Sigmoid colon (tissue), 7 donors: ENCODE measurements around the gene PRAC1. TPM values are rescaled to one million over a fixed set of nuclear protein-coding genes. Genes with fewer than 3 reads are reported as not detected.
A peak's percentile ranks its signal among the peaks of the same experiment; 100 is the strongest.
"Not testable (repeated sequence)": the region's sequence is repeated elsewhere in the genome, so short reads cannot be mapped to it uniquely, and the experiment has no call there.

ENCODE experiments used
- DNase-seq: peaks from one replicate; pipeline ENCODE4 v3.0.0-alpha.2; 2019
- H3K27ac ChIP-seq, 4 donors: fragments of 200-600 bp; sonication (generic); one replicate each; pipeline ENCODE4 v1.5.1; 2016 to 2019; ENCODE audit warnings: mild to moderate bottlenecking in 1 of 4
- H3K27me3 ChIP-seq, 3 donors: fragments of 200-600 bp; sonication (generic); one replicate each; pipeline ENCODE4 v1.5.1; 2019; ENCODE audit warnings: mild to moderate bottlenecking in 1 of 3
- H3K36me3 ChIP-seq, 4 donors: fragments of 200-600 bp; sonication (generic); one replicate each; pipeline ENCODE4 v1.5.1; 2016 to 2019
- H3K4me1 ChIP-seq, 4 donors: fragments of 200-600 bp; sonication (generic); one replicate each; pipeline ENCODE4 v1.5.1; 2017 to 2019
- H3K4me3 ChIP-seq, 4 donors: fragments of 200-600 bp; sonication (generic); one replicate each; pipeline ENCODE4 v1.5.1; 2017 to 2019; ENCODE audit warnings: mild to moderate bottlenecking in 2 of 4, moderate library complexity in 1 of 4
- H3K9me3 ChIP-seq, 4 donors: fragments of 200-600 bp in 3 of 4; sonication (generic) in 3 of 4; one replicate each; pipeline versions ENCODE4 v1.5.1 to v1.6.1; 2013 to 2019
- EP300 ChIP-seq, 4 donors: sonication (generic); formaldehyde crosslinking; IDR thresholded peaks; one replicate each; pipeline ENCODE4 v1.6.1; 2017; ENCODE audit warnings: antibody characterized with exemption in 4 of 4
- POLR2A ChIP-seq, 2 donors: fragments of 450-650 bp; IDR thresholded peaks; one replicate each; pipeline ENCODE4 v1.6.1; 2016; ENCODE audit warnings: antibody characterized with exemption in 2 of 2, mild to moderate bottlenecking in 2 of 2, moderate library complexity in 2 of 2
- POLR2AphosphoS5 ChIP-seq, 4 donors: sonication (generic); formaldehyde crosslinking; IDR thresholded peaks; one replicate each; pipeline ENCODE4 v1.6.1; 2017; ENCODE audit warnings: antibody characterized with exemption in 4 of 4
- WGBS, 2 donors: extraction: QIAGEN DNeasy Blood & Tissue Kit; methylation state at CpG; one replicate each; pipeline ENCODE4 v1.1.7; 2013; 5-methylcytosine and 5-hydroxymethylcytosine counted together
- intact Hi-C: fragments of 100-400 bp; cut with DNase I; formaldehyde crosslinking; loops from one replicate; pipeline ENCODE4 v1.15.1; 2023
- polyA plus RNA-seq, 3 donors: library from polyadenylated mRNA; stranded (reverse); fragments of 200-250 nt; gene quantifications; one replicate each; pipeline ENCODE4 v1.2.3, GENCODE V29; 2013
- total RNA-seq, 4 donors: library from RNA; depleted of rRNA; stranded (reverse); fragments of >200 nt; gene quantifications; one replicate each; pipeline ENCODE4 v1.1.0, GENCODE V29; 2016
- TF ChIP-seq, protein P1 (sequence below), 4 experiments: fragments of 450-650 bp in 3 of 4; fragments of 200-600 bp in 1 of 4; IDR thresholded peaks; one replicate each; pipeline ENCODE4 v1.5.1; 2016 to 2019; ENCODE audit warnings: antibody characterized with exemption in 4 of 4, mild to moderate bottlenecking in 3 of 4, moderate library complexity in 2 of 4
- donor health status: healthy with polysubstance abuse.
- donor health status: Bipolar disorder and iron deficiency.
- donor health status: healthy.

Gene PRAC1
- total and polyA plus RNA-seq, 7 donors: 9.1 to 572 (median 388) TPM; not detected in 2

DNA sequence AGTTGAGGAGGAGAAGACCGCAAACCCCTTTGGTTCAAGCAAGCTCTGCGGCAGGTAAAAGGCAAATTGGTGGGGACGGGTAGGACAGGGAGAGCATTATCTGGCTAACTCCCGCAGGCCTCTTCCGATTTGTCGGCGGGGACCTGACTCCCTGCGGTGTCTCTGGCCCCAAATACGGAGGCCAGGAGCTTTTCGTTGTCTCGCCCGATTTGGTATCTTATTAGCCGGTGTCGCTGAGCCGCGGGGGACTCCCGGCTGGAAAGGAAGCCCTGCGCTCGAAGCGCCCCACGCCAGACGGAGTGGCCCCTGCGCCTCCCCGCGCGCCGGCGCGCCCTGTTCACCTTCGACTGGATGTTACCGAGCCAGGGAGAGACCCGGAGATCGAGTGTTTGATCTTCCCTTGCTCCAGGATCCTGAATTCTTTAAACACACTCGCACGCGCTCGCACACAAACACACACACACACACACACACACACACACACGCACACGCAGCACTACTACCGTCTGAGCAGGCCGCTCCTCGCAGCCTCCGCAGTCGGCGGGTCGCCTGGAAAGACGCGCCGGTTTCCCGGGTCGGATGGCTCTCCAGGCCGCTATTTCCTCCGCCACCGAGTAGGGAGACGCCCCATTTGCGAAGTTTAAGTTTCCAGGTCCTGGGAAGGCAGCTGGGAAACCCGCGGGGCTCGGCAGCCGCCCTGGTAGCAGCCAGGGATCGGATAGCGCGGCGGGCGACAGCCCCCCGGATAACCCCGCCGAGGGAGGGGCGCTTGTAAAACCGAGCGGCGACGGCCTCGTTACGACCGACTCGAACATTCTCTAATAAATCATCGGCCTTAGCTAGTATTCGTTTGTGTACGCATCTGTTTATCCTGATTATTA is 3.3 kb downstream of the PRAC1 start:
- WGBS, 2 donors: 3 to 4% methylated on average over 80 of the region's 80 CpGs
- Histone ChIP-seq H3K27me3 (peaks cover 68 to 97% (median 94%) of the 10 kb centered on the region in 3 donors), H3K4me3 (peak overlapping the region in 2 of 4 donors; percentile 8 to 16), H3K9me3 (no peaks in the 10 kb centered on the region), H3K36me3 (no peaks in the 10 kb centered on the region), H3K27ac (peak overlapping the region in 2 of 4 donors; percentile 34 to 49), H3K4me1 (peaks cover 0 to 32% (median 28%) of the 10 kb centered on the region in 4 donors)
- intact Hi-C loops: loop anchor here (2.0 to 5.0 kb wide), 2 partner anchors 30 to 102 kb away; partner anchors contain the start of gene HOXB8
- peak; percentile 54 for DNase-seq
- TF ChIP-seq POLR2A (IDR thresholded peaks at IDR 0.05): no peak
- peak in 2 of 4 donors; percentile 52 to 69 for TF ChIP-seq POLR2AphosphoS5 (IDR thresholded peaks at IDR 0.05)

DNA sequence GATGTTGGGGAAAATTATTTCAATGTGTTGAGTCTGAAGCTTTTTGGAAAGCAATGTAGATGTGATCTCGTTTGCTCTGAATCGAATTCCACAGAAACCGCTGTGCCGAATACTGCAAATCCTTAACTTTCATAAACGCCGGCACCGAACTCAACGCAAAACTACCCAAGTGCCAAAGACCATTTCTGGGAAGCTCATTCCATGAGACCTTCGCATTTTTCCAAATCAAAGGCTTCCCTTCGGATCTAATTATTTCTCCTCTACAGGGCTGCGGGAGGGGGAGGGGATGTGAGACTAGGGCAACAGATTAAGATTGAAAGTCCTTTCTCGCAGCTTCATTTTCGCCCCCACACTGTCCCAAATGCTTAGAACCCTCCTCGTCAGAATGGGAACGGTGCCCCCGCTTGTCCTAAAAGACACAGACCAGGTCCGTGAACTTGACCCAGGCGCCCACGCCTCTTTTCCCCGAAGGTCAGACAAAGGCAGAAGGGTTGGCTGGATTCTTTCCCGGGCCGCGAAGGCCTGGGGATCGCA is 4.0 kb downstream of the PRAC1 start:
- Histone ChIP-seq H3K36me3 (no peaks in the 10 kb centered on the region), H3K4me1 (peaks cover 0 to 24% (median 21%) of the 10 kb centered on the region in 4 donors), H3K4me3 (peak overlapping the region in 2 of 4 donors; percentile 8 to 16), H3K27ac (peak overlapping the region in 2 of 4 donors; percentile 34 to 49), H3K27me3 (peaks cover 62 to 97% (median 93%) of the 10 kb centered on the region in 3 donors), H3K9me3 (no peaks in the 10 kb centered on the region)
- WGBS, 2 donors: 9 to 21% methylated on average over 24 of the region's 24 CpGs
- peak; percentile 42 for DNase-seq
- TF ChIP-seq POLR2AphosphoS5 (IDR thresholded peaks at IDR 0.05) (no peak), POLR2A (IDR thresholded peaks at IDR 0.05) (no peak), EP300 (IDR thresholded peaks at IDR 0.05) (no peak)
- TF ChIP-seq, protein P1, sequence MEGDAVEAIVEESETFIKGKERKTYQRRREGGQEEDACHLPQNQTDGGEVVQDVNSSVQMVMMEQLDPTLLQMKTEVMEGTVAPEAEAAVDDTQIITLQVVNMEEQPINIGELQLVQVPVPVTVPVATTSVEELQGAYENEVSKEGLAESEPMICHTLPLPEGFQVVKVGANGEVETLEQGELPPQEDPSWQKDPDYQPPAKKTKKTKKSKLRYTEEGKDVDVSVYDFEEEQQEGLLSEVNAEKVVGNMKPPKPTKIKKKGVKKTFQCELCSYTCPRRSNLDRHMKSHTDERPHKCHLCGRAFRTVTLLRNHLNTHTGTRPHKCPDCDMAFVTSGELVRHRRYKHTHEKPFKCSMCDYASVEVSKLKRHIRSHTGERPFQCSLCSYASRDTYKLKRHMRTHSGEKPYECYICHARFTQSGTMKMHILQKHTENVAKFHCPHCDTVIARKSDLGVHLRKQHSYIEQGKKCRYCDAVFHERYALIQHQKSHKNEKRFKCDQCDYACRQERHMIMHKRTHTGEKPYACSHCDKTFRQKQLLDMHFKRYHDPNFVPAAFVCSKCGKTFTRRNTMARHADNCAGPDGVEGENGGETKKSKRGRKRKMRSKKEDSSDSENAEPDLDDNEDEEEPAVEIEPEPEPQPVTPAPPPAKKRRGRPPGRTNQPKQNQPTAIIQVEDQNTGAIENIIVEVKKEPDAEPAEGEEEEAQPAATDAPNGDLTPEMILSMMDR (IDR thresholded peaks at IDR 0.05): no peak
- intact Hi-C loops: loop anchor here (2.0 to 5.0 kb wide), 2 partner anchors 31 to 101 kb away; partner anchors contain the start of gene HOXB8

DNA sequence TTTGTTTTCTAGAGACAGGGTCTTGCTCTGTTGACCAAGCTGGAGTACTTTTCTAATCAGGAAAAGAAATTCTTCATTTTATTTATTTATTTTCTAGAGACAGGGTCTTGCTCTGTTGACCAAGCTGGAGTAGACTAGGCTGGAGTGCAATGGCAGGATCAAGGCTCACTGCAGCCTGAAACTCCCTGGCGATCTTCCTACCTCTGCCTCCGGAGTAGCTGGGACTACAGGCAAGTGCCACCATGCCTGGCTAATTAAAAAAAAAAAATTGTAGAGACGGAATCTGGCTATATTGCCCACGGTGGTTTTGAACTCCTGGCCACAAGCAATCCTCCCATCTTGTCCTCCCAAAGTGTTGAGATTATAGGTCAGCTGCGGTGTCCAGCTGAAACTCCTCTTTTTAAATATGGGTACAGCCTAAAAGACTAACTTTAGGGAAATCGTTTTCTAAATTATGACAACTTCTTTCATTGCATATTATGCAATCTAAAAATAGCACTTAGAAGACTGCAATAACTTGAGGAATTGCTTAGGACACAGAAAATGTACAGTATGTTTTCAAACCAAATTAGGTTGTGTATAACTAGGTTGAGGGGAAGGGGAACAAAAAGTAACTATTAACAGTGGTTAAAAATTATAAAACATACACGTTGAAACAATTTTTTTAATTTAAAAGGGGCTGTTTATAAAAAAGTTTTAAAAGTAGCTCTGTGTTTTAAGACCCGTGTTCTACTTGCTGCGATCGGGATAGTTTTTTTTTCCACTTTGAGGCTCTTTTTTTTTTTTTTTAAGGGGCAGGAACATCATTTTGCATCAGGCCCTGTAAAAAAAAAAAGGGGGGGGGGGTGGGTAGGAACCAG is 4.7 kb downstream of the PRAC1 start:
- intact Hi-C loops: loop anchor here (2.0 to 5.0 kb wide), 2 partner anchors 31 to 100 kb away; partner anchors contain the start of gene HOXB8
- whole genome bisulfite sequencing, 2 donors: 11 to 21% methylated on average over 10 of the region's 10 CpGs

DNA sequence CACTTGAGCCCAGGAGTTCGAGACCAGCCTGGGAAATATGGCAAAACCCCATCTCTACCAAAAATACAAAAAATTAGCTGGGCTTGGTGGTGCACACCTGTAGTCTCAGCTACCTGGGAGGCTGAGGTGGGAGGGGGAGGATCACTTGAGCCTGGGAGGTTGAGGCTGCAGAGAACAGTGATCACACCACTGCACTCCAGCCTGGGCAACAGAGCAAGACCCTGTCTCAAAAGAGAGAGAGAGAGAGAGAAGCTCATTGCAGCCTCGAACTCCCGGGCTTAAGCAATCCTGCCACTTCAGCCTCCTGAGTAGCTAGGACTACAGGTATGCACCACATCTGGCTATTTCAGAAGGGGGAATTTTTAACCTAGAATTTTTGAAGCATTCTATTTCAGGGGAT is 5.8 kb downstream of the PRAC1 start:
- WGBS, 2 donors: 57 to 73% methylated on average over 3 of the region's 3 CpGs
- not testable (repeated sequence) for H3K36me3 ChIP-seq, H3K4me3 ChIP-seq, H3K9me3 ChIP-seq, H3K27ac ChIP-seq
- peaks cover 47 to 97% (median 84%) of the 10 kb centered on the region in 3 donors for H3K27me3 ChIP-seq
- intact Hi-C loops: loop anchor here (5.0 kb wide), 1 partner anchor 99 kb away; the partner anchor contains the start of gene HOXB8
- peaks cover 0 to 17% (median 17%) of the 10 kb centered on the region in 4 donors for H3K4me1 ChIP-seq
- peak; percentile 5 for DNase-seq

More for the DNA sequence above, 4.7 kb downstream of the PRAC1 start:
- peak; percentile 9 for DNase-seq
- peaks cover 56 to 97% (median 87%) of the 10 kb centered on the region in 3 donors for H3K27me3 ChIP-seq
- no peak overlapping the region for H3K4me3 ChIP-seq
- no peaks in the 10 kb centered on the region for H3K9me3 ChIP-seq
- no peak for TF ChIP-seq EP300 (IDR thresholded peaks at IDR 0.05)
- peak in 2 of 4 donors; percentile 4 to 25 for TF ChIP-seq POLR2AphosphoS5 (IDR thresholded peaks at IDR 0.05)
- TF ChIP-seq, protein P1 (IDR thresholded peaks at IDR 0.05): no peak
- no peak for TF ChIP-seq POLR2A (IDR thresholded peaks at IDR 0.05)
- no peak overlapping the region for H3K27ac ChIP-seq
- no peaks in the 10 kb centered on the region for H3K36me3 ChIP-seq
- H3K4me1 ChIP-seq: peaks cover 0 to 17% (median 17%) of the 10 kb centered on the region in 4 donors
